BE2C (cell line): ENCODE data around the gene NCAM2.

Source experiments
- DNase-seq: peaks from one replicate; pipeline ENCODE4 v3.0.0-alpha.2; 2020
- H3K27me3 ChIP-seq: fragments of 250-450 bp; sonication (Bioruptor Pico); 2 replicates; pipeline ENCODE4 v1.5.1; 2020; ENCODE audit warnings: mild to moderate bottlenecking
- H3K36me3 ChIP-seq: fragments of 250-450 bp; sonication (Bioruptor Pico); 2 replicates; pipeline ENCODE4 v1.5.1; 2020; ENCODE audit warnings: mild to moderate bottlenecking
- H3K4me1 ChIP-seq: fragments of 250-450 bp; sonication (Bioruptor Pico); 2 replicates; pipeline ENCODE4 v1.5.1; 2020
- H3K4me3 ChIP-seq: 2 replicates; pipeline ENCODE4 v1.5.1; 2011; ENCODE audit warnings: low read depth, low read length
- H3K9me3 ChIP-seq: fragments of 250-450 bp; sonication (Bioruptor Pico); 2 replicates; pipeline ENCODE4 v1.5.1; 2020
- TF ChIP-seq, protein P1 (sequence below): IDR thresholded peaks from 2 replicates; pipeline ENCODE4 v1.5.1; 2012; ENCODE audit warnings: mild to moderate bottlenecking, low read depth, low read length

Gene NCAM2

DNA sequence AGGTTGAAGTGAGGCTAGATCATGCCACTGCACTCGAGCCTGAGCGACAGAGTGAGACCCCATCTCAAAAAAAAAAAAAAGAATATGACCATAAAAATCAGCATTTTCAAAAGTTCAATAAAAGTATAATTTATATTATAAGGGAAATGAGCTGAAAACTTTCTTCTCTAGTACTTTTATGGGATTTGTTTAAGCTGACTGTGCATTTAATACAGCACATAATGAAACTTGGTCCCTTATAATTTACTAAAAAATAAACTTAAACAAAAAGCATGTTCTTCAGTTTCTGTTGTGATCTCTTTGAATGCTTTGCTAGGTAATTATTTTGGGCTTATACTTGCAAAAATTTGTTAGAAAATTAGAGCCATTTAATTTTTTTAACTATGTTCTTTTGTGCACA is 77.8 kb downstream of the NCAM2 start:
- TF ChIP-seq, protein P1, sequence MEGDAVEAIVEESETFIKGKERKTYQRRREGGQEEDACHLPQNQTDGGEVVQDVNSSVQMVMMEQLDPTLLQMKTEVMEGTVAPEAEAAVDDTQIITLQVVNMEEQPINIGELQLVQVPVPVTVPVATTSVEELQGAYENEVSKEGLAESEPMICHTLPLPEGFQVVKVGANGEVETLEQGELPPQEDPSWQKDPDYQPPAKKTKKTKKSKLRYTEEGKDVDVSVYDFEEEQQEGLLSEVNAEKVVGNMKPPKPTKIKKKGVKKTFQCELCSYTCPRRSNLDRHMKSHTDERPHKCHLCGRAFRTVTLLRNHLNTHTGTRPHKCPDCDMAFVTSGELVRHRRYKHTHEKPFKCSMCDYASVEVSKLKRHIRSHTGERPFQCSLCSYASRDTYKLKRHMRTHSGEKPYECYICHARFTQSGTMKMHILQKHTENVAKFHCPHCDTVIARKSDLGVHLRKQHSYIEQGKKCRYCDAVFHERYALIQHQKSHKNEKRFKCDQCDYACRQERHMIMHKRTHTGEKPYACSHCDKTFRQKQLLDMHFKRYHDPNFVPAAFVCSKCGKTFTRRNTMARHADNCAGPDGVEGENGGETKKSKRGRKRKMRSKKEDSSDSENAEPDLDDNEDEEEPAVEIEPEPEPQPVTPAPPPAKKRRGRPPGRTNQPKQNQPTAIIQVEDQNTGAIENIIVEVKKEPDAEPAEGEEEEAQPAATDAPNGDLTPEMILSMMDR, result no peak
- Histone ChIP-seq H3K4me1 (no peaks in the 10 kb centered on the region), H3K9me3 (no peaks in the 10 kb centered on the region), H3K36me3 (no peaks in the 10 kb centered on the region), H3K4me3 (no peak overlapping the region), H3K27me3 (no peaks in the 10 kb centered on the region)
- DNase-seq, result no peak

DNA sequence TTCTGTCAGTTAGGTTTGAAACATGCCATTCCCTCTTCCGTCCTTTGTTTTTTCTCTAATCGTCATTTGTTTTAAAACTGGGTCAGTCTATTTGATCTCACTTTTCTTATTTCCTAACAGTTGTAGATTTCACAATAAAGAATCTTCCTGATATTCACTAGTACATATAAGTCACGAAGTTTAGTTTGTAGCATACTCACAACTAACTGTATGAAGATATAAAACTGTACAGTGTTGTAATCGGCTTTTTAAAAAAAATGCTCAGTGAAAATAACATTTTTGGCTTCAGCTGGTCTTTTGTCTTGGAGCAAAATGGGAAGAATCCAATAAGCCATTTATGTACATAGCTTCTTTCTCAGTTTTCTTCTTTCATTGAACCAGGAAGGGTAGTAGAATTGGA is 78.3 kb downstream of the NCAM2 start:
- Histone ChIP-seq H3K36me3 (no peaks in the 10 kb centered on the region), H3K27me3 (no peaks in the 10 kb centered on the region)
- DNase-seq, result no peak

DNA sequence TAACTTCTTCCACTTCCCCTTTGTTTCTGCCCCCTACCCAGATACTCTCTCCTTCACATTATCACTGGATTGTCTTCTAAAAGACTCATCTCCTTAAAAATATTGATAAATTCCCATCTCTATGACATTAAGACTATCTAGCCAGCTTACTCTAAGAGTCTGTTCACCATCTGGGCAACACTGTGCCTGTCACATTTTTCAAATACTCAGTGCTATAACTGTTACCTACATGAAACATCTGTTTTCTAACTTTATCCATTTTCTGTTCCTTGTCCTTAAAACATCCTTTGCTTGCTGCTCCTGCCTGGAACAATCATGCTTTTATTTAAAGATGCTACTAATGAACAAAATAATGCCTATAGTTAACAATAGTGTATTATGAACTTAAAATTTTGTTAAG is 81.4 kb downstream of the NCAM2 start:
- no peaks in the 10 kb centered on the region for H3K9me3 ChIP-seq
- TF ChIP-seq, protein P1, result no peak
- H3K36me3 ChIP-seq, result no peaks in the 10 kb centered on the region
- H3K27me3 ChIP-seq, result no peaks in the 10 kb centered on the region
- no peak for DNase-seq
- no peak overlapping the region for H3K4me3 ChIP-seq
- no peaks in the 10 kb centered on the region for H3K4me1 ChIP-seq

More for the DNA sequence above, 78.3 kb downstream of the NCAM2 start:
- no peak overlapping the region for H3K4me3 ChIP-seq
- TF ChIP-seq, protein P1, result no peak
- H3K4me1 ChIP-seq, result no peaks in the 10 kb centered on the region
- H3K9me3 ChIP-seq, result no peaks in the 10 kb centered on the region

DNA sequence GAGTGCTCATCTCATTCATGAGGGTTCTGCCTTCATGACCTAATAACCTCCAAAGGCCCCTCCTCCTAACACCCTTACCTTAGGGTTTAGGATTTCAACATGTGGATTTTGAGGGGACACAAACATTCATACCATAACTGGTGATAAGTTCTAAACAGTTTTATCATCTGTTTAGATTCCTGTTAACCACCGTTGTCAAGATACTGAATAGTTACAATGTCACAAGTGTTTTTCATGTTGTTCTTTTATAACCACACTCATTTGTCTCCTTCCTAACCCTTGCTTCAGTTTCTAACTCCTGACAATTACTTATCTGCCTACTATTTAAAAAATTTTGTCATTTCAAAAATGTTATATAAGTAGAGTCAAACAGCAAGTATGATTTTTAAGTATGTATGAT is 86.0 kb downstream of the NCAM2 start:
- Histone ChIP-seq H3K9me3 (no peaks in the 10 kb centered on the region), H3K27me3 (no peaks in the 10 kb centered on the region), H3K36me3 (no peaks in the 10 kb centered on the region; the same call in 1 of the 2 replicates), H3K4me1 (no peaks in the 10 kb centered on the region), H3K4me3 (no peak overlapping the region)
- TF ChIP-seq, protein P1, result no peak
- DNase-seq, result no peak

DNA sequence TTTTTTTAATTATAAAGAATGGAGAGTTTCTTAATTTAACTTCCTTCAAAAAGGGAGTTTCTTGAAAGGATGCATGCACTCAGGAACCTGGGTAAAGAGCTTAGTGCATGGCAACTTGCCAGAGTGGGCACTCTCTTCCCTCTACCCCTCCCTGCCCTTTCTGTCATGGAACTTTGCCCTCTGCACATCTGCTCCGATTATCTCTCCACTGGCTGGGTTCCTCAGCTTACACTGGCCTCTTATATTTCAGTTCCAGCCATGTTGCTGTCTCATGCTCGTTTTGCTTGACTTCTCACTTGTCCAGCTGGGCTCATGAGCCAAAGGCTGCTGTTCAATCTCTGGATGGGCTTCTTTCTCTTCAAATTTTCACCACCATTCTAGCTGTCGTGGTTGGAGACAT is 87.0 kb downstream of the NCAM2 start:
- Histone ChIP-seq H3K4me3 (no peak overlapping the region), H3K27me3 (no peaks in the 10 kb centered on the region), H3K36me3 (no peaks in the 10 kb centered on the region; the same call in 1 of the 2 replicates), H3K9me3 (no peaks in the 10 kb centered on the region), H3K4me1 (no peaks in the 10 kb centered on the region)
- no peak for DNase-seq
- TF ChIP-seq, protein P1, result no peak

DNA sequence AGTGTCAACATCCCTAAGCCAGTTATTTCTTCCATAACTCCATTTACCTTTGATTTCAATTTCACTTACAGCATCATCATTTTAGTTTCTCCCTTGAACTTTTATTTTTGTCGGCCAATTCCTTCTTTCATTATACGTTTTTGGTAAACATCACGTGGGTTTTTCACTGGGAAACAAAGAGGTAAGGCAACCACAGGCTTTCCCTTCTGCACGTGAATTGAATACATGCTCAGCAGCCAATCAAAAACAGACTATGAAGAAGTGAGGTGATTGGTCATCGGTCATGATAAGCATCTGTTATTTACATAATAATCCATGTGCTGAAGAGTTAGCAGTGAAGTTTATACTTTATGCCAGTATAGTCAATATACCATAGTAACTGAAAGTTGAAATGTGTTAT is 98.7 kb downstream of the NCAM2 start:
- TF ChIP-seq, protein P1, result no peak
- Histone ChIP-seq H3K4me3 (no peak overlapping the region), H3K9me3 (no peaks in the 10 kb centered on the region), H3K4me1 (no peaks in the 10 kb centered on the region), H3K27me3 (no peaks in the 10 kb centered on the region), H3K36me3 (no peaks in the 10 kb centered on the region)
- no peak for DNase-seq
